DMS114 treated with DMSO at 0.1 percent for 48 hours (cell line): Measurements from ENCODE around the gene BCL11B.

Experiments
- DNase-seq: peaks from one replicate; lab custom pipeline; 2025; ENCODE audit not compliant: unreplicated experiment; lab: John Stamatoyannopoulos, UW

BCL11B gene

DNA sequence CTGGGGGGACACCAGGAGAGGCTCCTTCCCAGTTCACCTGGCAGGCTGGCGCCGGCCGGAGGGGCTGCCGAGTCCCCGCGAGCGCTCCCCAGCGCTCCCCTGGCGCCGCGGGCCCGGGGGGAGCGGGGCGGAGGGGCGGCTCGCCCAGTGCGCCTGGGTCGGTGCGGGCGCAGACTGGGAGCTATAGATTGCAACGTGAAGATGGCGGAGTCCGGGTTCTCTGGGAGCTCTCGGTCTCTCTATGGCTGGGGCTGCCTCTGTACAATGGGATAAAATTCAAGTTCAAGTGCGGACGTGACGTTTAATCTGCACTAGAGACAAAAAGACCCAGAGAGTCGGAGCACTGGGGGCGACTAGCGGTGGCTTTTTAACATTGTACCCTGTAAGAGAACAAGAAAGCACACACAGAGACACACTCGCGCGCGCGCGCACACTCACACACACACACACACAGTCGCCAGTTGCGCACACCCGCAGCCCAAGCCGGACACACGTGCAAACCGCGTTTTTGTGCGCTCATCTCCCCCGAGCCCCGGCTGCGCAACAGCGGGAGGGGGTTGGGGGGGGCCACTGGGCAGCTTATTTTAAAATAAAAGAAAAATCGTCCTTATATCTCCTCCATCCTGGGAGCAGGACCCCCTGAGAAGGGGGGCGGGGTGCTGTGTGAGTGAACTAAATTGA lies at the start of gene BCL11B:
BCL11B (minus strand) TSS at position 247 of the 681 bp plus-strand sequence. CDS start 979 bp downstream, outside the sequence.
- DNase-seq: peak; percentile 83

DNA sequence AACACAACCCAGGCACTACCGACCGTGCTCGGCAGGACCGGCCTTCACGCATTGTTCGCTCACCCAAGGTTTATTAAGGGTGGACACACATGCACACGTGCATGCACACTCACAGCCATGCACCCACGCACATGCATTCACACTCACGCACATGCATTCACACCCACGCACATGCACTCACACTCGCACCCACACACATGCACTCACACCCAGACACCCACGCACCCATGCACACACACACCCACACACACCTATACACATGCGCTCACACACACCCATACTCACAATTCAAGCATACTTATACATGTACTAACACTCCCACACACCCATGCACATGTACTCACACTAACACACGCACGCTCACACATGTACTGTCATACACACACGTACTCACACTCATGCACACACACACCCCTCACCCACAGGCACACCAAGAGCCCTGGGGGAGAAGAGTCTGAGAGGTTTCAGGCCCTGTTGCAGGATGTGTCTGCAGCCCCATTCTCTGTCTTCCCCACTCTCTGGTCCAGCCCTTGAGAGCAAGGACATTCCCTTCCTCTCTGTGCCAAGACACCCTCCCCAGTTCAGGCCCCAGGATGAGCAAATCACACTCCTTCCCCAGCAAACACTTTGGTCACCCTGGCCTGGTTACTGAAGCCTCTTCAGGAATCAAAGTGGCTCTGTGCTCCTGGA lies 49.4 kb upstream of the BCL11B start:
- DNase-seq: no peak

DNA sequence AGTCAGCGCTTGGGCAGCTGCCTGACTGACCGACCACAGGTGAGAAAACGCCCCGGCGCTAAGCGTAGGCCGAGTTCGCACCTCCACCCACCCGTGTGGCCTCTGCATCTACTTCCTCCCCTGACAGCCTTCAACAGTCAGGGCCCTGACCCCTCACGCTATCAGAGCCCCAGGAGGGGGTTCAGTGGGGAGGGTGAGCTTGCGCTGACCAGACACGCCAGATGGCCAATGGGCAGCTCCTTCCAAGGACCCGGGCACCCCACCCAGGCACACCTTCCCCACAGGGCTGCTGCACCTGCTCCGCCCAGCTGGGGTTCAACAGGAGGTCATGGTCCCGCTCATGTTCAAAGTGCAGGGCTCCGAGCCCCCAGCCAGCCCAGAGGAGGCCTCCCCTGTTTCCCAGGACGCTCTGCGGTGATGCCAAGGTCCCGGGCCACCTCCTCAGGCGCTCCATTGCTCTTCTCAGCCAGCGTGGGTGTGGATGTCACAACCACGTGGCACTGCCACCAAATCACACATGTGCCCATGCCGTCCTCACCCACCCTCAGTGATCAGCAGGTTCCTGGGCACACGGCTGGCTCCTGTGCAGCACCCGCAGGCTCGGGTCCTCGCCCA lies 48.7 kb upstream of the BCL11B start:
- no peak for DNase-seq

DNA sequence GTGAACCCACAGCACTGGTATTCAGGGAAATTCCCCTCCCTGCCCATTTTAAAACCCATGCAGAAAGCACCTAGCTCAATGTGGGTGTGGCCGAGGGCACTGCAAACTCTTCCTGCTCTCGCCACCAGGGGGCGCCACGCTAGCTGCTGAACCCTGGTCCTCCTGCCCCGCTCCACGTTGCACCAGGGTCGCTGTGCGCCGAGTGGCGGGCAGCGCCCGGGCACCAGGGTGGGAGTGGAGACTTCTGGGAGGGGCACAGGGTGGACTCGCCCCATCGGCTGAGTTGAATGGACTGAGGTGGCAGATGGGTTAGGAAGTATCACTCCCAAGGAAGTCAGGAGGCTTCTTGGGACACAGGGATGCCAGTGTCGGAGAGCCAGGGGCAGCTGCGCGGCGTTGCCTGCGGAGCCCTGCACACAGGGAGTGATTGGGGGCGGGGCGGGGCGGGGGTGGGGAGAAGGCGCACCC lies 48.1 kb upstream of the BCL11B start:
- DNase-seq: no peak

DNA sequence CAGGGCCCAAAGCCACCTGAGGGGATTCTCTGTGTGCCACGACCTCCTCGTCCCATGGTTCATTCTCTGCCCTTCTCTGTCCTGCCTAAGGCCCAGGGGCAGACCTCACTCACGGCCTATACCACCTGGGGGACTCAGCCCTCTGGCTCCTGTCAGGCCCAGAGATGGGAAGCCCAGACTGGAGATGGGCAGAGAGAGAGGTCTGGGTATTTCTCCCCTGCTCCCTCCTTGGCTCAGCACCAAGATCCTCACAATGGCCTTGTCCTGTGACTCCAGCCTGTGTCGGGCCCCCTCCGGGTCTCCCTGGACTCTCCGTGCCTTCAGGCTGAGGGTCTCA lies 46.9 kb upstream of the BCL11B start:
- no peak for DNase-seq

DNA sequence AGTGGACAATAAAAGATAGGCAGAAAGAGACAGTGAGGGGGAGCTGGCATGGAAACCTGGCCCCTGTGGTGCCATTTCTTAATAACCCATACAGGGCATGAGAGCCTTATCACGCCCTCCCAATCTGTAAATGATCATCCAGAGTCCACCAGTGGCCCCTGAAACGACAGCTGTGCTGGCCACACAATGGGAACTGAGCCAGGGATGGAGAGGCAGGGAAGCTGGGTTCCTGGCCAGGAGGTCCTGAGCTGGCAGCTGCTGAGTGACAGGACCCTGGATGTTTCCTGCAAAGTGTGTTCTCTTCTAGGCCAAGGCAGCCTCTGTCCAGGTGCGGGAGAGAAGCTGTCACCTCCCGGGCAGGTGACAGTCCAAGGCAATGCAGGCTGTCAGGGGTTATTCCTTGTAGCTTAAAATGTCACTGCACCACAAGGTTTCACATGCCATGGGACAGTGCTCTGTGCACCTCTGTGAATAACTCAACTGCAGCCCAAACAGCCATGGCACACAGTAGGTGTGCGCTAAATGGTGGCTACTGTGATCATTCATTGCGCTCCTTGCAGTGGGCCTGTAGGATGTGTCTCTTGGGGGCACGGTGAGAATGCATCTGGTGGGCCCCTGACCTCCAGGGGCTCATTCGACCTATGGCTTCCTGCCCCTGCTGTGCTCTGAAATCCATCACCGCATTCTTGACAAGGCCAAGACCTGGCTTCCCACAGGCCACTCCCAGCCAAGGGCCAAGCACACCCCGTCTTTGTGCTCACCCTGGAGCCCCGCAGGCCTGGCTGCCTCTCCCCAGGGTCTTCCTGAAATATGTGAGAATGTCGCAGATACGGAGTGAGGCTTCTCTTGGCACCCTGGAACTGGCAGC lies 46.3 kb upstream of the BCL11B start:
- DNase-seq: no peak

DNA sequence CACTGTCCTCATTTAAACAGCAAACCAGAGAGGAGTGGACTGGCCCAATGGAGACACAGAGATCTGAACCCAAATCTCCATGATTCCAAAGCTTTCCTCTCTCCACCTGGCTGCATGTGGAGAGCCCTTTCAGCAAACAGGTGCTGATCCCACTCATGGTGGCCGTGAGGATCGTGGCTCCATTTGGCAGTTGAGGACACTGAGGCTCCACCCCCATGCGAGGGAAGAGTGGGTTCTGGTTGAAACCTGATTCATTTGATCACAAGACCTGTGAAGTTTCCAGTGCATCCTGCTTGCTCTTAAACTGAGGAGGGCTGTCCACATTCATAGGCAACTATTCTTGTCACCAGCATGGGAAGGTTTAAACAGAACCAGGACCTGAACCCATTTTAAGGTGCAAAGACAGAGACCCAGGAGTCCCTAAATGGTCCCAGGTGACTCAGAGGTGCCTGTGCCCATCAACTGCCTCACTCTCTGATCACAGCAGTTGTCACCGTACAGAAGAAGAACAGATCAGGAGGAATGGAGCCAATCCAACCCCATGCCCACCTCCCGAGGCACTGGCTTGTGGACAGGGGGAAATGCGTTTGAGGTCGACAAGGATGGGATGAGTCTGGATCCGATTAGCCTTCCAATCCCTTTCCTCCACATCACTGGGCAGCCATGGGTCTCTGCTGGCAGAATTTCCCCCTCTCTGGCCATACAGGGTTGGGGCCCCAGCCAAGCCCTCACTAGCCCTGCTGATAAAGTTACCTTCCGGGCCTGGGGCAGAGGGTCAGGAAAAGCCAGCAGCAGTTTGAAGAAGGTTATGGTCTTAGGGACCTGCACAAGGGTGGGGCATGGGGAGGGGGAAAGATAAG lies 45.5 kb upstream of the BCL11B start:
- DNase-seq: no peak

DNA sequence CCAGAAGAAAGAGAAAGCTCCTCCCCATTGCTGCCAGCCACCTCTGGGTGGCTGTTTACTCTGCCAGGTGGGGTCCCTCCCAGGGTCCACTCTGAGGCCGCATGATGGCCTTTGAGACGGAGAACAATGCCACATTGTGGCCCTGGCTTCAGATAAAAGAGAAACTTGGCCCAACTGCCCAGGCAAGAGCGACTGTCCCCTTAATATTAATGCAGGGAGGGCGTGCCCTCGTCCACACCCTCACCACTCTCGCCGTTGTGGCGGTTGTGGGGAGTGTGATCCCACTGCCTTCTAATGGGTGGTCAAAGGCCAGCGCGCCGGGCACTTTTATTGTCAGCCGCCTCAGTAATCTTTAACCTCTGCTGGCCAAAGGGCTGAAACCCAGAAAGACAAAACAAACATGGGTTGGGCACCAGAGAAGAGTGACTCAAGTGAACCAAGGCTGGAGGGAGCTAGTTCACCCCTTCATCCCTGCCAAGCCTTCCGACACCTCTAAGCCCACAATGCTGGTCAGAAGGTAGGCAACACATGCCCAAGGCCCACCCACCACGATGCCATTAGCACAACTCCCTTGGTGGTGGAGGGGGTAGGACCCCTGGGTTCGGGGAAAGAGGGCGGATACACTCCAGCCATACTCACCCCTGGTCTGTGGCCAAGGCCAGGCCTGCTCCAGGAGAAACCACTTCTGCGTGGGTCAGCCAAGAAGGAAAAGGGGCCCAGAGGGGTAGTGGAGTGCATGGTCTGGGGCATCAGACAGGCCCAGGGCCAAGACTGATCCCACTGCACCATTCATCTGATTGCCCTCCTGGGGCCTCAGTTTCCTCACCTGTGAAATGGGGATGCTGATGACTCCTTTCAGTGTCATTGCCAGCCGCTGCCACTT lies 44.5 kb upstream of the BCL11B start:
- no peak for DNase-seq

DNA sequence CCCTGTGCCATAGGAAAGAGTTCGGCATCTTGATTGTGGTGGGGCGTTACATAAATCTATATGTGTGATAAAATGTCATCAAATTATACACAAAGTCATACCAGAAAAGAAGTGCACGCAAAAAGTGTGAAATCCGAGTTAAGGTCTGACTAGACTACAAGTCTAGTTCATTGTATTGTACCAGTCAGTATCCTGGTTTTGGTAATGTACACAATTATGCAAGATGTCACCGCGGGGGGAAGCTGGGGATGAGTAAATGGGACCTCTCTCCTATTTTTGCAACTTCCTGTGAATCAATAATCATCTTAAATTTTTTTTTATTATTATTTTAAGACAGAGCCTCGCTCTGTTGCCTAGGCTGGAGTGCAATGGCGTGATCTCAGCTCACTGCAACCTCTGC lies 43.2 kb upstream of the BCL11B start:
- no peak for DNase-seq

DNA sequence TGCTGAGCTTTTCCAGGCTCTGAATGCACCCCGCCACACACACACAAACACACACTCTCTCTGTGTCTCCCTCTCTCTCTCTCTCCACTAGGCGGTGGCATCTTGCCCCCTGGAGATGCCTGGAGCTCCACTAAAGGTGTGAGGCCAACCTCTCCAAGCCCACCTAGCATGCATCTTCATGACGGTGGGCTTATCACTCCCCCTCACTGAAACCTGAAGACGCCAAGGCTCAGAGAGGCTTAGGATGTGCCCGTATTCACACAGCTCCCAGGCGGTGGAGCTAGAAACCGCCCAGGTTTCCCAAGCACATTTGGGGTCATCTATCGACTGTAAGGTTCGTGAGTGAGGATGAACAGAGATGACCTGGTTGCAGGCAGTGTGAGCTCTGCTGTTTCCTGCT lies 42.6 kb upstream of the BCL11B start:
- no peak for DNase-seq

DNA sequence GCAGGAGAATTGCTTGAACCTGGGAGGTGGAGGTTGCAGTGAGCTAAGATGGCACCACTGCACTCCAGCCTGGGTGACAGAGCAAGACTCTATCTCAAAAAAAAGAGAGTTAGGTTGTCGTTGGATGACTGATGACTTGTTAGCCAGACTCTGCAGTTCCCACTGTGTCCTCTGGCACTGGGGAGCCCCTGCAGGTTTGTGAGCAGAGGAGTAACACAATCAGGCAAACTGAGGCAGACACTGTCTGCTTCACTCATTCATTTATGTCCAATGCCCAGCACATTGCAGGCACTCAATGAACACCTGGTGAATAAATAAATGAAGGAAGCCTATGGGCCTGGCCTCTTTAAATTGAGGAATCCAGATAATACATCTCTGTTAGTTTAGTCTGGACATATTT lies 41.2 kb upstream of the BCL11B start:
- no peak for DNase-seq

DNA sequence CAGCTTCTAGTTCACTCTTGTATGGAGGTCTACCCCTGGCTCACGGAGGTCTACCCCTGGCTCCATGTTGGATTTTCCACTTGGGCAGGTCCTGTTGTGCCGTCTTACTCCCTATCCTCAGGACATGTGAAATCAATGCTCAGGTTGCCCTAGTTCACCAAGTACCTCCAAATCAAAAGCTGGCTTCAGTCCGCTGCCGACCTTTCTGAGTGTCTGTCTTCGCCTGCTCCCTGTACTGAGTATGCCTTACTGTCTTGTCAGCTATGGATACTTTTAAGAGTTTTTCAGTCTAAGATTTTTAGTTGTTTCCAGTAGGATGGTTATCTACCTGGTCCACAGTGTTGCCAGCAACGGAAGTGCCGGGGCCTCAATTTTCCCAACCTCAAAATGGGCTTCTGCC lies 40.1 kb upstream of the BCL11B start:
- DNase-seq: no peak

DNA sequence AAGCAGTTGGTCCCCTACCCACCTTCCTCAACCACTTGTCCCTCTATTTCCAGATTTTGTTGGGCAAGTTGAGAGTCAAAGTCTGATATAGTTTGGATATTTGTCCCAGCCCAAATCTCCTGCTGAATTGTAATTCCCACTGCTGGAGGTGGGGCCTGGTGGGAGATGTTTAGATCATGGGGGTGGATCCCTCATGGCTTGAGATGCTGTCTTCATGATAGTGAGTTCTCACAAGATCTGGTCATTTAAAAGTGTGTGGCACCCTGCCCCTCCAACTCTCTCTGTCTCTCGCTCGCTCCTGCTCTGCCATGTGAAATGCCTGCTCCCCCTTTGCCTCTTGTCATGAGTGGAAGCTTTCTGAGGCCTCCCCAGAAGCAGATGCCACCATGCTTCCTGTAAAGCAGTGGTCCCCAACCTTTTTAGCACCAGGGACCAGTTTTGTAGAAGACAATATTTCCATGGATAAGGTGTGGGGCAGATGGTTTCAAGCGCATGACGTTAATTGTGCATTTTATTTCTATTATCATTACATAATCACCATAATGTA lies 37.3 kb upstream of the BCL11B start:
- no peak for DNase-seq

DNA sequence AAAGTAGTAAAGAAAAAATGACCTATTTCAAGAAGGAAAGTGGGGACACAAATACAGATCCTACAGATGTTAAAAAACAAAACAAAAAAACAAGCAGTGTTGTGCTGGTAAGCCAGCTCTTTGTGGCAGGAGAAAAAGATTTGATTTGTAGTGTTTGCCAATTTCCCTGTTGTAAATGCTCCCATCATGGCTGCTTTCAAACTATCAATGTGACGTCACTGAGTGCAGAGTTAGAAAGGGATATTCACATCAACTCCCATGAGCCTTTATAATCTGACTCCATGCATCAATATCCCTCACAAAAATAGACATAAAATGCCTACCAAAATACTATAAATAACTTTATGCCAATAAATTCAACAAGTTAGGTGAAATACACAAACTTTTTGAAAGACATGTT lies 32.2 kb upstream of the BCL11B start:
- DNase-seq: no peak

DNA sequence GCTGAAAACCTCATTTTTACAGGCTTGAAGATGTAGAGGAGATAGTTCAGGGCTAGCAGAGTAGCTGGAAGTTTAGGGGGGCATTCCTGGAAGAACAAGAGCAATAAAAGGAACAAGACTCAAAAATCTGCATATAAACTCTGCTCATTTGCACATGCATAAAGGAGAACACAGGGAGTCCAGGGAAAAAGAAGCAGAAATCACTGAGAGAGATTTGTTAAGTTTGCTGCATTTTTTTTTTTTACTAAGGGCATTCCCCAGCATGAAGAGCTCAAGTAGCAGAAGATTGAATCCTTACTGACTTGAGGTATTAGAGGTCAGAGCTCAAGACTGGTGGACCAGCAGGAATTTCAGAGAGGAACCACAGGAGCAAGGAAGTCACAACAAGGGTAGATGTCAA lies 28.2 kb upstream of the BCL11B start:
- DNase-seq: no peak

DNA sequence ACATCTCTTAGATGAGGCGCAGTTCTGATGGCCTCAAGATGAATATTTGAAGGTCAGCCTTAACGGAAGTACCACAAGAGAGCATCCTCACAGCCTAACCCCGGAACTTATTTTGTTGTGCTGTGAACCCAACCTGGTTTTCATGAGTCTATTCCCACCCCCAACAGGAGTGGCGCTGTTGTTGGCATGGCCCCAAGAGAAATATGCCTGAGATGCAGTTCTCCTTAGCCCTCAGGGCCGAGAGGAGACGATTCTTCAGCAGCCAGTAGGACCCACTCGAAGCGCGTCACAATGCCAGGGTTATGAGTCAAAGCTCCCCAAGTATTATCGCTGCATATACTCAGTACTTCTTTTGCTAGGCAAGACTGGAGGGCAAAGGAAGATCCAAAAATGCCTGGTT lies 24.5 kb upstream of the BCL11B start:
- DNase-seq: no peak

DNA sequence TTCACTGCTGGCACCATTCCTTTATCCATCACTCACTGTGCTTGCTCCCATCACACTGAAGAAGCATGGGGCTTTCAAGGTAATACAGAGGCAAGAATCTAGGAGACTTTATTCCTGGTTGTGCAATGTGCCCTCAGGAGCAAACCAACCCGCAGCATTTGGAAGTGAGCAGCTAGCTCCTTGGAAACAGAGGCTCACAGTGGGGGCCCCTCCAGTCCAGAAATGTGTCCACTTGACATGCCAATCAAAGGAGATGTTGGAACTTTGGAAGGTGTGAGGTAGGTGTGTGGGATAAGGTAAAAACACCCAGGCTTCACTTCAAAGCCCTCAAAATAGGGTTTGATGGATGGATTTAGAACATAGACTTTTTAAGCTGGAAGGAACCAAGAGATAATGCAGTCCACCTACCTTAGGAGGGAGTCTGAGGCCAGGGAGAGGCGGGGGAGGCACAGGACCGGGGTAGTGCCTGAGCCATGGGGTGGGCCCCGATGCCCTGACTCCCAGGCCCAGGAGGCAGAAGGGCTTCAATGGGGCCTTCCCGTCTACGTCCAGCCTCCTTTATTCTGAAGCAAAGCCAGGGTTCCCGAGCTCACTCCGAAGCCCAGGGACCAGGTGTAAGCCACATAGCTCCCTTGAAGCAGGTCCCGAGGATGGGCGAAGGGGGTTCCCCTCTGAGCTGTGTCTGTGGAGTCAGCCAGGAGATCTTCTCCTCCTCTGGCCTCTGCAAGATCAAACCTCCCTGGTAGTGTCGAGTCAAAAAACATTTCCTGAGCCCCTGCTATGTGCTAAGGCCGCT lies 17.6 kb upstream of the BCL11B start:
- DNase-seq: no peak

DNA sequence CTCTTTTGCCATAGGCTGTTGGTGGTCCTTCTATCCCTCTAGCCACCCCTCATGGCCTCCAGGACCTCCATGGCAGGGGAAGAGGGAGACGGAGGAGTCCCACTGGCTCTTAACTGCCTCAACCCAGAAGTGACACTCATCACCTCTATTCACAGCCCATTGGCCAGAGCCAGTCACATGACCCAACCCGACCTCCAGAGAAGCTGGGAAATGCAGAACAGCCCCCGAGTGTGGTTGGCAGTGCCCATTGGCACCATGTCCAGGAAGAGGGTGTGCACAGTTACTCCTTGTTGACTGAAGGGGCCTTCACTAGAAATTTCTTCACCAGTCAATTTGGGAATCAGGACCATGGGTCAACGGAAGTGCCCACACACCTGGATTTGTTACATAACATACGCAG lies 17.0 kb upstream of the BCL11B start:
- no peak for DNase-seq
